HAP-1 (cell line): ENCODE data around the gene KDM4C.
A peak's percentile ranks its signal among the peaks of the same experiment; 100 is the strongest.

Source experiments
- DNase-seq, 2 experiments: peaks; one replicate each; pipeline ENCODE4 v3.0.0-alpha.2; 2016 to 2020; ENCODE audit warnings: low spot score in 2 of 2
- H3K27me3 ChIP-seq: fragments of 250-450 bp; sonication (Bioruptor Pico); 2 replicates; pipeline ENCODE4 v1.5.1; 2020; ENCODE audit warnings: low read depth, mild to moderate bottlenecking, moderate library complexity
- H3K36me3 ChIP-seq: fragments of 250-450 bp; sonication (Bioruptor Pico); replicated peaks from 2 replicates; pipeline ENCODE4 v1.5.1; 2020; ENCODE audit warnings: mild to moderate bottlenecking
- H3K4me1 ChIP-seq: fragments of 250-450 bp; sonication (Bioruptor Pico); 2 replicates; pipeline ENCODE4 v1.5.1; 2020; ENCODE audit warnings: mild to moderate bottlenecking
- H3K4me3 ChIP-seq: fragments of 250-450 bp; sonication (Bioruptor Pico); 2 replicates; pipeline ENCODE4 v1.5.1; 2020; ENCODE audit warnings: mild to moderate bottlenecking, moderate library complexity
- H3K9me3 ChIP-seq: fragments of 250-450 bp; sonication (Bioruptor Pico); 2 replicates; pipeline ENCODE4 v1.5.1; 2020; ENCODE audit warnings: mild to moderate bottlenecking, moderate library complexity
- in situ Hi-C: fragments of 300-500 bp; cut with MboI; formaldehyde crosslinking; loops from 3 replicates; pipeline ENCODE4 v1.14.3; 2020; ENCODE audit warnings: low sequenced_read_pairs, inconsistent platforms, mixed read lengths

KDM4C gene

GRCh38 chr9:7103771-7104170, 346.0 kb downstream of the KDM4C start:
- no peak overlapping the region for H3K4me3 ChIP-seq
- no peaks in the 10 kb centered on the region for H3K27me3 ChIP-seq
- H3K4me1 ChIP-seq: no peaks in the 10 kb centered on the region
- H3K36me3 ChIP-seq: no peaks in the 10 kb centered on the region
- DNase-seq: no peak
- H3K9me3 ChIP-seq: no peaks in the 10 kb centered on the region; the same call in 1 of the 2 replicates
- in situ Hi-C loops: no loop called here

DNA sequence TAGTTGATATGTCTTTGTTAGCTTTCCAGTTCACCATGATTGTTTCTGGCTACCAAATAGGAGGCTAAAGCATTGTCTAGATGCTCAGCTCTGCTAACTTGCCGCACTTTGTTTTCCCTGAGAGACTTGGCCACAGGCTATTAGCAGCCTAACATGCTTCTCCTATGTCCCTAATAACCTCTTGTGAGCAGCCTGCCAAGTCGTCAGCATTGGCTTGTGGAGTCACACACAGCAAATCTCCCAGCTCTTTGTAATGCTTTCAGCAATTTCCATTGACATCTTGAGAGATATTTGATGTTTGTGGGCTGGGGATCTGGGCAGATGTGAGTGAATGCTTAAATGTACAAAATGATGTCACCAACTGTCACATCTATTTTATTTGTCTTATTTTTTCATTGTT, 346.9 kb downstream of the KDM4C start:
- no peaks in the 10 kb centered on the region for H3K27me3 ChIP-seq
- H3K4me1 ChIP-seq: no peaks in the 10 kb centered on the region
- in situ Hi-C loops: no loop called here
- no peak for DNase-seq
- H3K9me3 ChIP-seq: no peaks in the 10 kb centered on the region
- H3K4me3 ChIP-seq: no peak overlapping the region
- H3K36me3 ChIP-seq: no peaks in the 10 kb centered on the region

DNA sequence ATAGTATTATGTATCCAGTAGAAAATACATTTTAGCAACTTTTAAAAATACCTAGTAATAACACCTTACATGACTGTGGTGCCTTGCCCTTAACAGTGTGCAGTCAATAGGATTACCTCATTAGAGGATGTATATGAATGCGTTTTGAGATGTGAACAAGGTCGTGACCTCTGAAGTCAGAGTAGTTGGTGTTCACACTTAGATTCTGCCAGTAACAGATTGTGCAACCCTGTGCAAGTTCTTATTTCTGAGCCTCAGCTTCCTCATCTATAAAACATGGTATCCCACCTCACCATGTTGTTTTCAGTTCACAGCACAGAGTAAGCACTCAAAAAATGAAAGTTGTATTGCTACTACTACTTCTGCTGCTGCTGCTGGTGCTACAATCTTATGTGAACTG, 347.3 kb downstream of the KDM4C start:
- in situ Hi-C loops: no loop called here
- no peaks in the 10 kb centered on the region for H3K36me3 ChIP-seq
- H3K9me3 ChIP-seq: no peaks in the 10 kb centered on the region
- no peaks in the 10 kb centered on the region for H3K4me1 ChIP-seq
- no peak for DNase-seq
- no peaks in the 10 kb centered on the region for H3K27me3 ChIP-seq
- H3K4me3 ChIP-seq: no peak overlapping the region

- Histone ChIP-seq H3K36me3 (no peaks in the 10 kb centered on the region), H3K9me3 (no peaks in the 10 kb centered on the region), H3K27me3 (no peaks in the 10 kb centered on the region), H3K4me3 (no peak overlapping the region), H3K4me1 (no peaks in the 10 kb centered on the region)
- in situ Hi-C loops: no loop called here
- DNase-seq: no peak
These were observed 351.2 kb downstream of the KDM4C start for GRCh38 chr9:7108936-7109335.

DNA sequence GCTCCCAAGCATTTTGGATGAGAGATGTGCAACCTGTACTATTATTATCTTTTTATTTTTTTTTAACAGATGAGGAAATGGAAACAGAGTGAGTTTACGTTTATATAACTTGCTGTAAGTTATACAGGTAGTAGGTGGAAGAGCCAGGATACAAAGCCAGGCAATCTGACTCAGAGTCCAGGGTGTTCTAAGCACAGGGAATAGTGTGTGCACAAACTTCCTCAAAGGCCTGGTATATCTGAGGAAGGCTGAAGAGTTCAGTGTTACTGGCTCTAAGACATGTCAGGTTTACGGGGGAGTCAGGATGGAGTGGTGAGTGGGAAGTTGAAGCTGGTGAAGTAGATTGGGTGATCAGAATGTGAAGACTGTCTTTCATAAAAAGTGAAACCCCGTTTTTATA, 353.6 kb downstream of the KDM4C start:
- Histone ChIP-seq H3K4me3 (no peak overlapping the region), H3K9me3 (no peaks in the 10 kb centered on the region), H3K36me3 (no peaks in the 10 kb centered on the region), H3K4me1 (no peaks in the 10 kb centered on the region), H3K27me3 (no peaks in the 10 kb centered on the region)
- DNase-seq: no peak
- in situ Hi-C loops: no loop called here

DNA sequence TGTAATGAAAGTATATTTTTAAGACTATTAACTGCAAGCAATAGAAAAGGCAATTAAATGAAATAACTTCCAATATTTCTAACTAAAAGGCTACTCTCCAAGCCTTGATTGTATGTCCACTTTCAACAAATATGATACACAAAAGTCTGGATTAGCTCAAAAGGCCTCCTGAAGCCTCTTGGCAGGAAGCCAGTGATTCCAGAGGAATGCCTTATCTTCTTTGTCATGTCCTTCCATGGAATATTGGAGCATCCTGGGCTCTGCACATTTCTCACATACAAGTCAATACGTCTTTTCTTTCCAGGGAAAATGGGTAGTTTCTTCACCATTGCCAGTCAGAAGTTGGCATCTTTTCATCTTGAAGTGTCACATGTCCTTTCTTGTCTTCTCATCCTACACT, 357.8 kb downstream of the KDM4C start:
- DNase-seq: peak; percentile 24 to 25
- no peaks in the 10 kb centered on the region for H3K27me3 ChIP-seq
- H3K4me3 ChIP-seq: no peak overlapping the region
- no peaks in the 10 kb centered on the region for H3K9me3 ChIP-seq
- in situ Hi-C loops: no loop called here
- no peaks in the 10 kb centered on the region for H3K36me3 ChIP-seq
- H3K4me1 ChIP-seq: no peaks in the 10 kb centered on the region

GRCh38 chr9:7117676-7118561, 360.1 kb downstream of the KDM4C start:
- Histone ChIP-seq H3K4me3 (no peak overlapping the region), H3K27me3 (no peaks in the 10 kb centered on the region), H3K9me3 (no peaks in the 10 kb centered on the region), H3K36me3 (no peaks in the 10 kb centered on the region), H3K4me1 (no peaks in the 10 kb centered on the region)
- no peak for DNase-seq
- in situ Hi-C loops: no loop called here

GRCh38 chr9:7118633-7119032, 360.9 kb downstream of the KDM4C start:
- H3K36me3 ChIP-seq: no peaks in the 10 kb centered on the region
- H3K9me3 ChIP-seq: no peaks in the 10 kb centered on the region
- no peak for DNase-seq
- in situ Hi-C loops: no loop called here
- no peaks in the 10 kb centered on the region for H3K4me1 ChIP-seq
- H3K4me3 ChIP-seq: no peak overlapping the region
- H3K27me3 ChIP-seq: no peaks in the 10 kb centered on the region

DNA sequence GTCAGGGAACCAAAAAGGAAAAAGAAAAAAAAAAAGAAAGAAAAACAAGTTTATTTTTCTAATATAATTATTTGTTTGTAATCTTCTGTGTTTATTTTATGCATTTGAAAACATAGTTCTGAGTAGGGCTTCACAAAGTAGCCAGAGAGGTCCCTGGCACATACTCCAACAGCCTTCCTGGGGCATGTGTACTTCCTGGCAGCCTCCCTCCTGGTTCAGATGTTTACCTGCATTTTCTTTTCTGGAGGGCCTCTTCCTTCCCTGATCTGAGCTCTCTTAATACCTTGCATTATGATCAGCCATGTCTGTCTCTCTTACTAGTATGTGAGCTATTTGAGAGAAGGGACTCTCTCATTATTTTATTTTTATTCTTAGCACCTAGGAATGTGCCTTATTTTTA, 361.8 kb downstream of the KDM4C start:
- Histone ChIP-seq H3K9me3 (no peaks in the 10 kb centered on the region), H3K4me1 (no peaks in the 10 kb centered on the region), H3K4me3 (no peak overlapping the region), H3K36me3 (no peaks in the 10 kb centered on the region), H3K27me3 (no peaks in the 10 kb centered on the region)
- in situ Hi-C loops: no loop called here
- DNase-seq: no peak

GRCh38 chr9:7121055-7121454, 363.3 kb downstream of the KDM4C start:
- in situ Hi-C loops: no loop called here
- Histone ChIP-seq H3K9me3 (no peaks in the 10 kb centered on the region), H3K27me3 (no peaks in the 10 kb centered on the region), H3K4me1 (no peaks in the 10 kb centered on the region), H3K36me3 (no peaks in the 10 kb centered on the region), H3K4me3 (no peak overlapping the region)
- DNase-seq: no peak

- H3K9me3 ChIP-seq: no peaks in the 10 kb centered on the region
These were observed 363.9 kb downstream of the KDM4C start for GRCh38 chr9:7121664-7122063.

DNA sequence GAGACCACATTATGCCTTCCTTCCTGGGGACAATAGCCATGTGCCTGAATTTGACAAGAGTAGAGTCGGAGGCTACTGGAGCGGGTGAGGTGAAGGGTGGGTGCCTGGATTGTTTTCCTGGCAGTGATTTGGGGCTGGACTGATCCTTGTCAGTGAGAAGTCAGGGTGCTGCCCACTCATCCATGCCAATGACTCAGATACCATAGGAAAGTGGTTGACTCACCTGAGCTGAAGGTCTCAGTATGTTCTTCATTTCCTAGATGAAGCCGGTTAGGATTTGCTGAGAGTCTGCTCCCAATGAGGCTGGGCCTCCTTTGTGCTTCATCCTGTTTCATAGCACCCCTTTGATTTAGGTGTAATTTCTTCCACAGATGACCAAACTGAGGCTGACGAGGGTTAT, 366.0 kb downstream of the KDM4C start:
- in situ Hi-C loops: no loop called here
- Histone ChIP-seq H3K27me3 (no peaks in the 10 kb centered on the region), H3K4me1 (no peaks in the 10 kb centered on the region), H3K9me3 (no peaks in the 10 kb centered on the region), H3K36me3 (no peaks in the 10 kb centered on the region), H3K4me3 (no peak overlapping the region)
- DNase-seq: no peak

More at GRCh38 chr9:7121664-7122063, 363.9 kb downstream of the KDM4C start:
- Histone ChIP-seq H3K36me3 (no peaks in the 10 kb centered on the region), H3K27me3 (no peaks in the 10 kb centered on the region), H3K4me1 (no peaks in the 10 kb centered on the region), H3K4me3 (no peak overlapping the region)
- in situ Hi-C loops: no loop called here
- no peak for DNase-seq

DNA sequence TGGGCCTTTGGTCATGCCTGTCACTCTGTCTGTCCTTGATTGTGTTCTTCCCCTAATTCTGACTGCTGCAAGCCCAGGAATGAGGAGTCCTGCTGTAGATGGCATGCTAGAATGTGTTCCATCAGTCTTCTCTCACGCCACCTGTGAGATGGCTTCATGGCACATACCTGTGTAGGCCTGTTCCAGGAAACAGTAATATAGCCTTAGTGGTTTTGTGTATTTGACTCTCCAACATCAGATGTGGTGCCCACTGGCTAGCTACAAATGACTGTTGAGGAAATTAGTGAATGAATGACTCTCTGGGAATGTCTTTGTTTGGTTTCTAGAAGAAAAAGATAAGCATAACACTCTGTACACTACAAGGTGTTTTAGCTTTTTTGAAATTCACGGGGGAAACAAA, 367.5 kb downstream of the KDM4C start:
- Histone ChIP-seq H3K4me3 (no peak overlapping the region), H3K27me3 (no peaks in the 10 kb centered on the region), H3K4me1 (no peaks in the 10 kb centered on the region), H3K9me3 (no peaks in the 10 kb centered on the region), H3K36me3 (no peaks in the 10 kb centered on the region)
- in situ Hi-C loops: no loop called here
- no peak for DNase-seq

DNA sequence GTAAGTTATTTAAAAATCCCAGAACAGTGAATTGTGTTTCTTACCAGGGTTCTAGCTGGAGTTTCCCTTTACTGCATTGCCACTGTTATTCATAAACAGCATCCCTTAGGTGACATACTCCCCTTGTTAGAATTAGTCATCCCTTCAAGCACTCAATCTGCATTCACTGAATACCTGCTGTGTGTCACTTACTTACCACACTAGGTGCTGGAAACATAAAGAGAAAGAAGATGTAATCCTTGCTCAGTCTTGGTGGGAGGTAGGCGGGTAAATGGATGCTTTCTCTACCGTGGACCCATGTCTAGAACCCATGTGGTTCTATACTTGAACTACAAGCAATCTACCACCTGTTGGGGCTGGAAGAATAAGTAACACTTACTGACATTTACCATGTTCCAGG, 371.6 kb downstream of the KDM4C start:
- H3K4me3 ChIP-seq: no peak overlapping the region
- H3K9me3 ChIP-seq: no peaks in the 10 kb centered on the region
- no peaks in the 10 kb centered on the region for H3K4me1 ChIP-seq
- no peaks in the 10 kb centered on the region for H3K27me3 ChIP-seq
- DNase-seq: no peak
- in situ Hi-C loops: no loop called here
- no peaks in the 10 kb centered on the region for H3K36me3 ChIP-seq
